HG03342 (cell line): ENCODE results near the gene ADCY2.

Source experiments
- ATAC-seq: cut with Tn5 transposase; IDR thresholded peaks from one replicate; pipeline ENCODE4 v1.9.1; 2021; ENCODE audit warnings: mild to moderate bottlenecking, moderate library complexity; ENCODE audit not compliant: unreplicated experiment

The ADCY2 gene

DNA sequence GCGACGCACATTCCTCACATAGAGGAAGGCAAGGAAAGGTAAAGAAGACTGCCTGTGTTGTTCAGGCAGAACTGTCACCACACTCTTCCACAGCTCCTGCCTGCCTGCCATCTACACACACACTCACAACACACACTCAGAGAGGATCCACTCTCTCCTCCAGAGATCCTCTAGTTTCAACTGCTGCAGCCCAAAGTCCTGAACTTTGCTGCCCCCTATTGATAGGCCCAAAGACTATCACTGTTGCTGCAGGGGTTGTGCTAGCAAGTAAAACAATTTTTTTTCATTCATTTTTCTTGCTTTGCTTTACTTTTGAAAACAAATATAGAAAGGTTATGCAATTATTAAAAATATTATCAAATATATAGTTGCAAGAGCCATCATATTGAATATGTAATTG lies 460.9 kb downstream of the ADCY2 start:
- ATAC-seq: no peak

DNA sequence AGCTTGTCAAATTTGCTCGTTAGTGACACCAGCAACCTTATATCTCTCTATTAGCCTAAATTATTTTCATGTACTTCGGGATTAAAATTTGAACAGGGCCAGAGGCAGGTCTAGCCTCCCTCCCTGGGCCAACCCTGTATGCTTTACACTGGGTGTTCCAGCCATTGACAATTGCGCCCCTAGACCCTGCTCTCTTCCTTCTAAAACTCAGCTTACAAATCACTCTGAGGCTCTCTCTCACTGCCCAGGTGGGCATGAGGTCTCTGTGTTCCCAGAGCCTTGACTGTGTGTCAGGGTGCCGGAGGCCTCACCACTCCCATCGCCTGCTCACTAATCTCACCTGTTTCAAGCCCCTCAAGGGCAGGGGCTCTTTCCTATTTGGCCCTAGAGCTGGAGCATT lies 461.4 kb downstream of the ADCY2 start:
- ATAC-seq: no peak

DNA sequence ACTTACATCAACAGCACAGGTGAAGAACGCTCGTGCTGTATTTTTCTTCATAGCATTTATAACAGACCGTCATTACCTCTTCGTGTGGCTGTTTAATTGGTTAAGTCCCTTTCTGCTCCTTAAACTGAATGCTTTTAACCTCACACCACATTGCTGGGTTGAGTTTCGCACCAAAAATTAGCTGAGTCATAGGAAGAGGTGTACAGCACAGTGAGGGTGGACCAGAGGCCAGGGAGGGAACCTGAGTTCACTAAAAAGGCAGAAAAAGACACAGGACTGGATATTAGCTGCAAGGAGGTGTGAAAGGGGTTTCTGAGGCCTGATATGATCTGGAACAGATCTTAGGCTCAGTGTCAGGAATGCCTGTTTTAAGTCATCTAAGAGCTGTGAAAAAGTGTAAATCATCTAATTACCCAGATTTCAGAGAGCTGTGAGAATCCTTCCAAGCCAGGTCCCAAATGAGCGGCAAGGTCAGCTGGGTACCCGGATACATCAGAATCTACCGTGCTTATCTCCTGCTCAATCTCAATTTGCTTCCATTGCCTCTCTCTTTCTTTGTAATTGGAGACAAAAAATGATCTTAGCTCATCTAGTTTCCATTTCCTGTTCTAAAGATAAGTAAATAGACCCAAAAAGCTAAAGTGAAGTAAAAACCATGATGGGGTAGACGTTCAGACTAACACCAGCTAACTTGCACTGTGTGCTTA lies 462.1 kb downstream of the ADCY2 start:
- ATAC-seq: no peak

DNA sequence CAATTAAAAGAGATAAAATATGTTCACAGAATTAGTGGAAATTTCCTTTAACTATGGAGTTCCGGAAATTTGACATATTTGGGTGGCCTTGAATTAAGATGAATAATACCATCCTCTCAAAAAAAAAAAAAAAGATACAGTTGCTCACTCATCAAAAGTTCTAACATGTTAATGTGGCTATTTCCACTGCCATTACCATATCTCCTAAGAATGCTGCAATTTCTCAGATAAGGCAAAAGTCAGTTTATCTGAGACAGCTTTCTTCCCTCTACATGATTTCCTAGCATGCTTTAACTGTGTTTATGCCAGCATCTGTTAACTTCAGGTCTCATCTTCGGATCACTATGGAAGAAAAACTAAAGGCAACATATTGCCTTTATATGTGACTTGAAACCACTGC lies 470.3 kb downstream of the ADCY2 start:
- no peak for ATAC-seq

DNA sequence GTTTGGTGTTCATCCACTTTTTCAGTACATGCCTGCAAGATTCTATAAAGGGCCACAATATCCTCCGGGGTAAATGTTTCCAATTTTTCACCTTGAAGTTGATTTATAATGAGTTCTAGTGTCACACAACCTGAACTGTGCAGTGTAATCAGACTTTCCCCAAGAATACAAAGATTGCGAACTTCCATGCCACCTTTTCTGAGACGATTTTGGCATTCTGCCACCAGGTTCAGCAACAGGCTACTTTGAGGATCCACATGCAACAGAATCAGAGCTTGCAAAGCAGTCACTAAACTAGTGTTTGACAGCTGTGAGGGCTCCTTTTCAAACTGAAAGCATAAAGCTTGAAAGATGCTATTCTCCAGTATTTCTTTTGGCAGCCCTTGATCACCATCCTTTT lies 471.3 kb downstream of the ADCY2 start:
- ATAC-seq: no peak

DNA sequence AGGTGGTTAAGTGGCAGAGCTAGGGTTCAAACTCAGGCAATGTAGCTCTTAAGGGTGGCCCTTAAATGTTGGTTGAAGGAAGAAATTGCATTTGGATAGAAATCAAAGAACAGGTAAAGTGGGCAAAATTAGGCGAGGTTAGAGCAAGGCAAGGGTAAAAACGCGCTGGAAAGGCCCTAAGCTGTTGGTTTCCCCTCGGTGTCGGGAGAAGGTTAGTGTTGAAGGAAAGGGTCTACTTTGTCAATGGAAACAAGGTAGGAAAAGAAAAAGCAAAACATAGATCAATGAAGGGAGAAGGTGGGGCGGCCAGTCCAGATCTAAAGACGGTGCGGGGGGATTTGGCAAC lies 472.5 kb downstream of the ADCY2 start:
- no peak for ATAC-seq

DNA sequence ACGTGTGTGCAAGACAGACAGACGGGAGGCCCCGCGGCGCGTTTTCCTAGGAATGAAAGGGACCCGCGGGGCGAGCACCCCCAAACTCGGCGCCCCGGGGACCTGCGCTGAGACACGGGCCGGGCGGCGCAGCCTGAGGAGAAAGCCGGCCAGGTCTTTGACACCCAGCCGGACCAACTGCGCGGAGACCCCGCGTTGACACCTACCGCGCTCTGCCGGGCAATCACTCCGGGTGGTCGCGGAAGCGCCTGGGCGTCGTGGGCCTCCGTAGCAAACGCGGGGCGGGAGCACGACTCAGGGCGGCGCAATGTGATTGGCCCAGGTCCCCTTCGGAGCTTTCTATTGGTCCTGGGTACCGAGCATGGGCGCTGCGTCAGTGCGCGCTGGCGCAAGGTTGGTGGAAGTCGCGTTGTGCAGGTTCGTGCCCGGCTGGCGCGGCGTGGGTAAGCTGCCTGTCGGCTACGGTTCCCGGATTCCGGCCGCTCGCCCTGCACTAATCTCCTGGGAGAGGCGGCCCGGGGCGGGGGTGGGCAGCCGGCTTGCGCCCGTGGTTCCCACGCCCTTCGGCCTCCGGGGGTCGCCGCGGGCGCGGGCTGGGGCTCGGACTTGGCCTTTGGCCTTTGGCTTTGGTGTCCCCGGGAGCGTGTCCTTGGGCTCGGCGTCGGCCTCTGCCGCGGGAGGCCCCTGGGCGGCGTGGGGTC lies 473.0 kb downstream of the ADCY2 start, which contains the start of the genes FASTKD3 and MTRR:
TSS of gene FASTKD3 (minus strand) at position 259 of the 701 bp plus-strand sequence. CDS start 948 bp downstream, outside the sequence.
TSS of gene MTRR (plus strand) at position 376 of the 701 bp plus-strand sequence. CDS start 1,647 bp downstream, outside the sequence.
- ATAC-seq: peak; percentile 99

DNA sequence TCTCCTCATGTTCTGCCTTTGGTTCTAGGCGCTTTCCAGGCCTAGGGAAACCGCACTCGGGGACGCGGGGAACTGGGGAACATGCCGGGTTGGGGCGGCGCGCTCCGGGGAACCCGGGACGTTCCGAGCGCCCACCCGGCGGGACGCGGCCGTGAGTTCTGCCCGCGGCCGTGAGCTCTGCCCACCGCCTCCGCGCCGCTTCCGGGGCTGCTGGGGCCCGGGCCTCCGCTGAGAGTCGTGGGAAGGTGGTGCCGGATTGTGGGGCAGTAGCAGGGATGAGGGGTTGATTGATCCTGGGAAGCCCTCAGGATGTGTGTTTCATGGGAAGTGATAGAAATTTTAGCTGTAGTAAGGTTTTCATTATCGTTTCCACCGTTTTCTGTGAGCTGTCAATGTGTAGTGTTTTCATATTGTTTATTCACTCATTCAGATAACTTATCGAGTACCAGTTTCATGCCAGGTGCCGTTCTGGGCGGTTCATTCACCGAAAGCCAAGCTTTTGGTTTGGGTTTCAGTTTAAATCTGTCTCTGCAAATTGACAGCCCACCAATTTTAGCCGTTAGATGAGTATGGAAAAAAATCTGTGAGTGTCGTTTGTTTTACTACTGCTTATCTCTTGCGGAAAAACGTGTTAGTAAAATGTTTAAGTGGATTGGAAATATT lies 473.7 kb downstream of the ADCY2 start:
- ATAC-seq: peak; percentile 25

DNA sequence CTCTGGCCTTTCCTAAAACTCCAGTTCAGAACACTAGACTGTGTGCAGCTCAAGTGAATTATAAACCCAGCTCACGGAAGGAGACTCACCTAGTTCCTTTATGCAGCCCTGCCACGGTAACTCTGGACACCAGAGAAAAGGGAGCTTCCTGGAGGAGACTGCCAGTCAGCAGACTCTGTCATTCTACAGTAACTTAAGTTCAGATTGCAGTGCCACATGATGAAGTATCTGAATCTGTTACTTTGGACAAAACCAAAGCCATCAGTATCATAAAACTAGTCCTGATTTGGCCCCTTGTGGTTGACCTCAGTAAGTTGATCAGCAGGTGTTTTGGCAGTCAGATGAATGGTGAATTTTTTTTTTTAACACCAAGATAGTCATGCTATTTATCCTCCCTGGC lies 475.7 kb downstream of the ADCY2 start:
- no peak for ATAC-seq

DNA sequence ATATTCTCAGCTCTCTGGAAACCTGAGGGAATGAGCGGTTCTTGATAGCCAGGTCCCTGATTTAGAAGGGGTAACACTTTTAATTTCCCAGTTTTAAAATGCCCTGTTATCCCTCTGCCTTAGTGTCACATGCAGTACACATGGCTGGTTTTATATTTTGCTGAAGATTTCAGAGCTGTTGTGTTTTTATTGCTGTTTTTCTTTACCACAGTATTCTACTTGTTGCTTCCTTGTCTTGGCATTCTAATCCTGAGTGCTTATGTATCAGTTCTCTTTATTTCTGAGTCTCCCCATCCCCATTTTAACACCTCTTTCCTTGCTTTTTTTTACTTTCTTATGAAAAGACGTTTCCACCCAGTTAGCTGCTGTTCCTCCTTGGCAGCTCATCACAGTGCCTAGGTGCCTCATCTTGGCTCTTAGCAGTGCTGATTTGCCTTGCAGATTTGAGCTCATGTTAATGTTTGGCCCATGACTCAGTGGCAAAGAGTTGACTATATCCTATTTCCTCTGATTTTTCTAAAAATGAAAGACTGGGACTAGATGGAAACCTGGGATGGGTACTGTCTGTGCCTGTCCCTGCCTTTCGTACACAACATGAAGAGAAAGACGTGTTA lies 476.7 kb downstream of the ADCY2 start:
- ATAC-seq: no peak

DNA sequence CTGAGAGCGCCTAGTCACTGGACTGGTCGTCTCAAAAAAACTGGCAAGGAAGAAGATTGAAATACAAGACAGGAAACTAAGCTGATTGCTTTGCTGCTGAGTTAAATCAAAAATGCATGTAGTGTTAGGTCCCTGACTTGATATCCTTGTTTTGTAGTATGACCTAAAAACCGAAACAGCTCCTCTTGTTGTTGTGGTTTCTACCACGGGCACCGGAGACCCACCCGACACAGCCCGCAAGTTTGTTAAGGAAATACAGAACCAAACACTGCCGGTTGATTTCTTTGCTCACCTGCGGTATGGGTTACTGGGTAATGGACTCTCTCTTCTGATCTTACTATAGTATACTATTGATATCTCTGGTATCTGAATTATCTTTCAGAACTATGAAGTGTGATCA lies 477.3 kb downstream of the ADCY2 start:
- ATAC-seq: no peak

DNA sequence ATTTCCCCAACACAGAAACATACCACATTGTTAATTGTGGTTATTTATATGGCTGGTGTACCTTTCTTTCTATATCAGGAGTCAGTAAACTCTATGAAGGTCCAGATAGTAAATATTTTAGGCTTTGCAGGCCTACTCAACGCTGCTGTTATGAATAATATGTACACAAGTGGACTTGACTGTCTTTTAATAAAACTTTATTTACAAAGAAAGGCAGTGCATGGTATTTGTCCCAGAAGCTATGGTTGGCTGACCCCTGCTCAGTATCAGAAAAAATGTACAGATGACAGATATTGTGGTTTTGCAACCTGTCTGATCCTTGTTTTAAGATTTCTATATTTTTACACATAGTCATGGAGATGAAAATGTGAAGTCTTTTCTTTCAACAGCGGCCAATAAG lies 478.7 kb downstream of the ADCY2 start:
- no peak for ATAC-seq

DNA sequence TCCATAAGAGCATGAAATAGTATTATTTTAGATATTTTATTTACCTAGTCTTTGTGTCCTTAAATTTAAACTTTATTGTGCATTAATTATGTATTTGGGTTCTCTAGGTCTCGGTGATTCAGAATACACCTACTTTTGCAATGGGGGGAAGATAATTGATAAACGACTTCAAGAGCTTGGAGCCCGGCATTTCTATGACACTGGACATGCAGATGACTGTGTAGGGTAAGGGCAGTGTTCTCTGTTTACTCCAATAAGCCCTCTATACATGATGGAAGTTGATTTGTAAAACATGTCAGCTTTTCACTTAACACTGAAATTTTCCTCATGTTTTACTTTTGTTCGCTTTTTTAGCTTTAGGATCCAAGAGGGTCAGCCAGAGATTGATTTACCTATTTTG lies 479.2 kb downstream of the ADCY2 start:
- no peak for ATAC-seq

DNA sequence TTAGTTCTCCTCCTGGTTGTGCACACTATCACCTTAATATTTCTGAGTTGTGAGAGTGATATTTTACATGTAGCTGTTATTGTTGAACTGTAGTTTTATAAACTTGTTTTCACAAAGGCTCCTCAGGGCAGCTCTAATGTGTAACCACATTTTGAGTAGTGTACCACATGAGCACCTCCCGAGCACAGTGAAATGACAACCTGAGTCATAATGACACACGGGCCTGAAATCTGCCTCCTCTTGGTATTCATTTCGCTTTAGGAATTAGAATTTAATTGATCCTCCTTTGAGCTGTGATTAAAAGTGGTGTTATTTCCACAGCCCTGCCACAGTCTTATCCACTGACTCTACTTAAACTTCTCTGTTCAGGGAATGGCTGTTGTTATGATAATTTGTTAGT lies 480.9 kb downstream of the ADCY2 start:
- peak; percentile 52 for ATAC-seq

DNA sequence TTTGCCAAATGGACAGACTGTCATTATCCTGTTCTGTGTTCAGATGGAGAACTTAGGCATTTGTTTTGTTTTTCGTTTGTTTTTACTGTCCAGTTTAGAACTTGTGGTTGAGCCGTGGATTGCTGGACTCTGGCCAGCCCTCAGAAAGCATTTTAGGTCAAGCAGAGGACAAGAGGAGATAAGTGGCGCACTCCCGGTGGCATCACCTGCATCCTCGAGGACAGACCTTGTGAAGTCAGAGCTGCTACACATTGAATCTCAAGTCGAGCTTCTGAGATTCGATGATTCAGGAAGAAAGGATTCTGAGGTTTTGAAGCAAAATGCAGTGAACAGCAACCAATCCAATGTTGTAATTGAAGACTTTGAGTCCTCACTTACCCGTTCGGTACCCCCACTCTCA lies 481.9 kb downstream of the ADCY2 start:
- ATAC-seq: no peak

DNA sequence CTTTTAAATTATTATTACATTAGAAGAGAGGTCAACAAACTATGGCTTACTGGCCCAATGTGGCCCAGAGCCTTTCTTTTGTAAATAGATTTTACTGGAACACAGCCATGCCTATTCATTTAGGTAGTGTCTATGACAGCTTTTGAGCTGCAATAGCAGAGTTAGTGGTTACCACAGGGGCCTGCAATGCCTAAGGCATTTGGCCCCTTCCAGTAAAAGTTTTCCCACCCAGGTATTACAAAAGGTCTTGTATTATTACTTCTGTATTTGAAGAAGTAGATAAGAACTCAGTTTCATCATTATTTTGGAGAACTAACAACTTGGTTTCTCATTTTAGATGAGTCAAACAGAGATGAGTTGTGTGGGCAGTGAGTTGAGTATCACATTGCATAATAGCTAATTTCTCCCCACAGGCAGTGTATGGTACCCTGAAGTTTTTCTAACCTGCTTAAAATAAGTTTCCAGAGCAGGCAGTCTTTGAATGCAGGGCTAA lies 482.5 kb downstream of the ADCY2 start:
- peak; percentile 96 for ATAC-seq
